ENCODE data around the gene CUEDC1. TPM values are rescaled to one million over a fixed set of nuclear protein-coding genes. Genes with fewer than 3 reads are reported as not detected.

CUEDC1 gene
- total RNA-seq, 4 donors from 2014 or later: 10.2 to 45.4 (median 19.2) TPM

GRCh38 chr17:57868910-57869616, 86.1 kb downstream of the CUEDC1 start:
- peaks cover 0 to 35% (median 19%) of the 10 kb centered on the region in 4 donors for H3K4me1 ChIP-seq
- DNase-seq: no peak
- peaks cover 0 to 9% (median 0%) of the 10 kb centered on the region in 3 donors for H3K36me3 ChIP-seq
- H3K27ac ChIP-seq: peak overlapping the region; percentile 40 to 83 (median 68)
- no peak for TF ChIP-seq POLR2A (IDR thresholded peaks at IDR 0.05)
- TF ChIP-seq, protein P1, sequence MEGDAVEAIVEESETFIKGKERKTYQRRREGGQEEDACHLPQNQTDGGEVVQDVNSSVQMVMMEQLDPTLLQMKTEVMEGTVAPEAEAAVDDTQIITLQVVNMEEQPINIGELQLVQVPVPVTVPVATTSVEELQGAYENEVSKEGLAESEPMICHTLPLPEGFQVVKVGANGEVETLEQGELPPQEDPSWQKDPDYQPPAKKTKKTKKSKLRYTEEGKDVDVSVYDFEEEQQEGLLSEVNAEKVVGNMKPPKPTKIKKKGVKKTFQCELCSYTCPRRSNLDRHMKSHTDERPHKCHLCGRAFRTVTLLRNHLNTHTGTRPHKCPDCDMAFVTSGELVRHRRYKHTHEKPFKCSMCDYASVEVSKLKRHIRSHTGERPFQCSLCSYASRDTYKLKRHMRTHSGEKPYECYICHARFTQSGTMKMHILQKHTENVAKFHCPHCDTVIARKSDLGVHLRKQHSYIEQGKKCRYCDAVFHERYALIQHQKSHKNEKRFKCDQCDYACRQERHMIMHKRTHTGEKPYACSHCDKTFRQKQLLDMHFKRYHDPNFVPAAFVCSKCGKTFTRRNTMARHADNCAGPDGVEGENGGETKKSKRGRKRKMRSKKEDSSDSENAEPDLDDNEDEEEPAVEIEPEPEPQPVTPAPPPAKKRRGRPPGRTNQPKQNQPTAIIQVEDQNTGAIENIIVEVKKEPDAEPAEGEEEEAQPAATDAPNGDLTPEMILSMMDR (IDR thresholded peaks at IDR 0.05): no peak
- no peak overlapping the region for H3K4me3 ChIP-seq
- H3K27me3 ChIP-seq: no peaks in the 10 kb centered on the region
- no peaks in the 10 kb centered on the region for H3K9me3 ChIP-seq

GRCh38 chr17:57868007-57868909, 87.0 kb downstream of the CUEDC1 start:
- H3K27ac ChIP-seq: peak overlapping the region; percentile 42 to 83 (median 68)
- H3K36me3 ChIP-seq: peaks cover 0 to 9% (median 0%) of the 10 kb centered on the region in 3 donors
- no peaks in the 10 kb centered on the region for H3K27me3 ChIP-seq
- H3K9me3 ChIP-seq: no peaks in the 10 kb centered on the region
- H3K4me3 ChIP-seq: no peak overlapping the region
- TF ChIP-seq, protein P1 (IDR thresholded peaks at IDR 0.05): peak in 3 of 6 experiments; percentile 19 to 35 (median 28)
- no peak for TF ChIP-seq POLR2A (IDR thresholded peaks at IDR 0.05)
- peak; percentile 63 to 82 (median 68) for DNase-seq
- peaks cover 0 to 27% (median 15%) of the 10 kb centered on the region in 4 donors for H3K4me1 ChIP-seq

- H3K36me3 ChIP-seq: peaks cover 0 to 9% (median 0%) of the 10 kb centered on the region in 3 donors
- H3K27ac ChIP-seq: peak overlapping the region in 3 of 4 donors; percentile 42 to 83 (median 67)
- no peaks in the 10 kb centered on the region for H3K27me3 ChIP-seq
- H3K4me3 ChIP-seq: no peak overlapping the region
- TF ChIP-seq POLR2A (IDR thresholded peaks at IDR 0.05): no peak
- TF ChIP-seq, protein P1 (IDR thresholded peaks at IDR 0.05): no peak
- H3K4me1 ChIP-seq: peaks cover 0 to 26% (median 15%) of the 10 kb centered on the region in 4 donors
- no peaks in the 10 kb centered on the region for H3K9me3 ChIP-seq
- DNase-seq: no peak
These were observed 88.1 kb downstream of the CUEDC1 start for GRCh38 chr17:57867126-57867525.

DNA sequence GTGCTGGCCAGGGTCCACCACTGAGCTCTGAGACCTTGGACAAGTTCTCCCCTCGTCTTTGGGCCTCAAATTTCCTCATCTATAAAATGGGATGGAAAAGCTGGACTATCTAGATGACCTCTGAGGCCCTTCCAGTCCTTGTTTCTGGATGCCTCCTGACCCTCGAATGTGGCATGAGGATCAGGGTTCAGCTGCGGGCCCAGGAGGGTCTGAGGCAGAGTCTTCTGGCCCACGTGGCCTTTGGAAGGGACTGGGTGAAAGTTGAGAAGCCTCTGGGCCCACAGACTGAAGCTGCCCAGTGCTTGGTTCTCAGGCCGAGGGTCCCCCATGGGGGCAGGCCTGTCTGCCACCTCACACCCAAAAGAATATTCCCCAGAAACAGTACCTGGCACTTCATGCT, 88.5 kb downstream of the CUEDC1 start:
- Histone ChIP-seq H3K36me3 (peaks cover 0 to 9% (median 0%) of the 10 kb centered on the region in 3 donors), H3K4me3 (no peak overlapping the region)

GRCh38 chr17:57866319-57866718, 88.9 kb downstream of the CUEDC1 start:
- TF ChIP-seq POLR2A (IDR thresholded peaks at IDR 0.05): no peak
- TF ChIP-seq, protein P1 (IDR thresholded peaks at IDR 0.05): no peak

More for the DNA sequence above, 88.5 kb downstream of the CUEDC1 start:
- no peaks in the 10 kb centered on the region for H3K27me3 ChIP-seq
- peaks cover 0 to 29% (median 18%) of the 10 kb centered on the region in 4 donors for H3K4me1 ChIP-seq
- no peaks in the 10 kb centered on the region for H3K9me3 ChIP-seq
- H3K27ac ChIP-seq: no peak overlapping the region
- TF ChIP-seq, protein P1 (IDR thresholded peaks at IDR 0.05): no peak
- no peak for TF ChIP-seq POLR2A (IDR thresholded peaks at IDR 0.05)
- no peak for DNase-seq

More at GRCh38 chr17:57866319-57866718, 88.9 kb downstream of the CUEDC1 start:
- no peak overlapping the region for H3K4me3 ChIP-seq
- peaks cover 0 to 33% (median 22%) of the 10 kb centered on the region in 4 donors for H3K4me1 ChIP-seq
- DNase-seq: no peak
- H3K36me3 ChIP-seq: peaks cover 0 to 9% (median 0%) of the 10 kb centered on the region in 3 donors
- no peak overlapping the region for H3K27ac ChIP-seq
- H3K27me3 ChIP-seq: no peaks in the 10 kb centered on the region
- H3K9me3 ChIP-seq: no peaks in the 10 kb centered on the region
